ENCODE measurements around the gene AGPS. TPM values are rescaled to one million over a fixed set of nuclear protein-coding genes. Genes with fewer than 3 reads are reported as not detected.

AGPS gene
- total and polyA plus RNA-seq, 2 of the 13 experiments (the other 11 are each of a cell fraction or from before 2014, with no cell fraction given) = 39.4 to 99.0 TPM

- CTCF ChIA-PET (ENCODE audit: low intra/inter-chr PET ratio, low total read pairs) = no interaction called here
- Histone ChIP-seq H2AFZ (ENCODE audit: low read length) (no peak overlapping the region), H3K36me3 (replicated peaks in 1 of 2; ENCODE audit: control insufficient read depth in 1 of 2, insufficient read depth in 2 of 2, low read length in 2 of 2) (no peaks in the 10 kb centered on the region), H3K27me3 (ENCODE audit: control insufficient read depth in 1 of 2, insufficient read depth in 2 of 2, low read length in 2 of 2) (no peaks in the 10 kb centered on the region), H3K79me2 (ENCODE audit: insufficient read depth, low read length) (no peaks in the 10 kb centered on the region), H3K27ac (ENCODE audit: extremely low read length, insufficient read depth, low read length) (no peak overlapping the region), H3K4me1 (ENCODE audit: insufficient read depth, low read length) (peaks cover 43% of the 10 kb centered on the region), H3K4me2 (ENCODE audit: low read depth, low read length) (no peak overlapping the region), H4K20me1 (ENCODE audit: insufficient read depth, low read length) (no peaks in the 10 kb centered on the region), H3K9ac (ENCODE audit: insufficient read depth, low read depth, low read length) (no peak overlapping the region), H3K4me3 (replicated peaks in 1 of 3; ENCODE audit: insufficient read depth in 1 of 3, low read depth in 2 of 3, low read length in 3 of 3) (no peak overlapping the region), H3K9me3 (ENCODE audit: low read length) (no peaks in the 10 kb centered on the region)
- no TSS peak for BruUV-seq (replicated peaks)
- WGBS (ENCODE audit: low lambda C conversion rate) = 91% methylated on average over 5 of the region's 5 CpGs
- in situ Hi-C loops (cut with HindIII; ENCODE audit: extremely low pct_ligation_motif_present, low pct_unique_long_range_greater_than_20kb) = no loop called here
- POLR2A ChIA-PET = no interaction called here
- DNase-seq (ENCODE audit: low spot score) = no peak
- intact Hi-C loops (cut with micrococcal nuclease; ENCODE audit: unreplicated experiment) = no loop called here
- ATAC-seq = no peak
- TF ChIP-seq ZMAT3 (CRISPR knock-in tag; conservative IDR thresholded peaks at IDR 0.05) = no peak
- TF ChIP-seq ZNF362 (CRISPR knock-in tag; IDR thresholded peaks at IDR 0.05; ENCODE audit: borderline replicate concordance) = peak; percentile 45; the same call in 1 of the 2 replicates
- TF ChIP-seq SIX1 (CRISPR knock-in tag; IDR thresholded peaks at IDR 0.05; ENCODE audit: borderline replicate concordance) = 0 out of 2 replicates have a peak, but pooled peaks have one; percentile 16
- FAIRE-seq = no peak
Observed at GRCh38 chr2:177346192-177346591, 46.4 kb upstream of the AGPS start.

- H3K4me3 ChIP-seq (replicated peaks in 1 of 3; ENCODE audit: insufficient read depth in 1 of 3, low read depth in 2 of 3, low read length in 3 of 3) = no peak overlapping the region
- H3K9me3 ChIP-seq (ENCODE audit: low read length) = no peaks in the 10 kb centered on the region
- BruUV-seq (replicated peaks) = no TSS peak
- no peaks in the 10 kb centered on the region for H3K36me3 ChIP-seq (replicated peaks in 1 of 2; ENCODE audit: control insufficient read depth in 1 of 2, insufficient read depth in 2 of 2, low read length in 2 of 2)
- no peaks in the 10 kb centered on the region for H3K27me3 ChIP-seq (ENCODE audit: control insufficient read depth in 1 of 2, insufficient read depth in 2 of 2, low read length in 2 of 2)
- DNase-seq (ENCODE audit: low spot score) (no peak), FAIRE-seq (no peak), ATAC-seq (no peak)
- peaks cover 56% of the 10 kb centered on the region for H3K4me1 ChIP-seq (ENCODE audit: insufficient read depth, low read length)
- in situ Hi-C loops (cut with HindIII; ENCODE audit: extremely low pct_ligation_motif_present, low pct_unique_long_range_greater_than_20kb) = no loop called here
- WGBS (ENCODE audit: low lambda C conversion rate) = 94% methylated on average over 2 of the region's 2 CpGs
- no peak overlapping the region for H2AFZ ChIP-seq (ENCODE audit: low read length)
- TF ChIP-seq MAFF (IDR thresholded peaks at IDR 0.05; ENCODE audit: low read depth, low read length) = no peak
- no peak for TF ChIP-seq SAFB2 (CRISPR knock-in tag; IDR thresholded peaks at IDR 0.05; ENCODE audit: borderline replicate concordance, low read depth)
- no peak for TF ChIP-seq ZNF253 (CRISPR knock-in tag; IDR thresholded peaks at IDR 0.05; ENCODE audit: borderline replicate concordance)
- no peak for TF ChIP-seq KLF9 (CRISPR knock-in tag; IDR thresholded peaks at IDR 0.05; ENCODE audit: low read depth)
- no peak for TF ChIP-seq THAP7 (CRISPR knock-in tag; IDR thresholded peaks at IDR 0.05)
- no peak for TF ChIP-seq CSRNP2 (CRISPR knock-in tag; conservative IDR thresholded peaks at IDR 0.05; ENCODE audit: low read depth)
- no peak for TF ChIP-seq SAP130 (CRISPR knock-in tag; IDR thresholded peaks at IDR 0.05; ENCODE audit: low read depth)
- no peak for TF ChIP-seq ZNF883 (CRISPR knock-in tag; IDR thresholded peaks at IDR 0.05; ENCODE audit: not compliant biosample characterization)
- H3K27ac ChIP-seq (ENCODE audit: extremely low read length, insufficient read depth, low read length) = no peak overlapping the region
- H4K20me1 ChIP-seq (ENCODE audit: insufficient read depth, low read length) = no peaks in the 10 kb centered on the region
- POLR2A ChIA-PET = no interaction called here
- intact Hi-C loops (cut with micrococcal nuclease; ENCODE audit: unreplicated experiment) = no loop called here
- CTCF ChIA-PET (ENCODE audit: low intra/inter-chr PET ratio, low total read pairs) = no interaction called here
- no peak overlapping the region for H3K9ac ChIP-seq (ENCODE audit: insufficient read depth, low read depth, low read length)
- no peaks in the 10 kb centered on the region for H3K79me2 ChIP-seq (ENCODE audit: insufficient read depth, low read length)
- no peak overlapping the region for H3K4me2 ChIP-seq (ENCODE audit: low read depth, low read length)
Observed at GRCh38 chr2:177347570-177347969, 45.0 kb upstream of the AGPS start.
